Ascending aorta (tissue), 2 donors: Measurements from ENCODE around the gene RASGRP3. TPM values are rescaled to one million over a fixed set of nuclear protein-coding genes. Genes with fewer than 3 reads are reported as not detected.
"Not testable (repeated sequence)": the region's sequence is repeated elsewhere in the genome, so short reads cannot be mapped to it uniquely, and the experiment has no call there.

Experiments used
- DNase-seq, 2 donors: peaks; one replicate each; pipeline ENCODE4 v3.0.0-alpha.2; 2019; ENCODE audit warnings: low spot score in 2 of 2
- H3K27ac ChIP-seq, 2 donors: fragments of 200-600 bp; sonication (generic); one replicate each; pipeline ENCODE4 v1.5.1; 2016 to 2017; ENCODE audit warnings: mild to moderate bottlenecking in 1 of 2
- H3K27me3 ChIP-seq: fragments of 200-600 bp; sonication (generic); one replicate; pipeline ENCODE4 v1.5.1; 2017
- H3K36me3 ChIP-seq, 2 donors: fragments of 200-600 bp; sonication (generic); one replicate each; pipeline ENCODE4 v1.5.1; 2016
- H3K4me1 ChIP-seq, 2 donors: fragments of 200-600 bp; sonication (generic); one replicate each; pipeline ENCODE4 v1.5.1; 2016 to 2017; ENCODE audit warnings: mild to moderate bottlenecking in 1 of 2
- H3K4me3 ChIP-seq, 2 donors: fragments of 200-600 bp; sonication (generic); one replicate each; pipeline ENCODE4 v1.5.1; 2016 to 2017; ENCODE audit warnings: mild to moderate bottlenecking in 1 of 2
- H3K9me3 ChIP-seq, 2 donors: fragments of 200-600 bp; sonication (generic); one replicate each; pipeline ENCODE4 v1.5.1; 2016
- intact Hi-C: fragments of 100-400 bp; cut with DNase I; formaldehyde crosslinking; loops from one replicate; pipeline ENCODE4 v1.15.1; 2023
- total RNA-seq: library from RNA; depleted of rRNA; stranded (reverse); fragments of >200 nt; gene quantifications from one replicate; pipeline ENCODE4 v1.1.0, GENCODE V29; 2016
- TF ChIP-seq, protein P1 (sequence below), 3 experiments: fragments of 200-600 bp in 2 of 3; fragments of 450-650 bp in 1 of 3; sonication (generic) in 2 of 3; IDR thresholded peaks; one replicate each; pipeline ENCODE4 v1.5.1; 2016 to 2019; ENCODE audit warnings: antibody characterized with exemption in 3 of 3, mild to moderate bottlenecking in 1 of 3, moderate library complexity in 1 of 3

RASGRP3 gene
- total RNA-seq, 1 donor from 2014 or later, result 1.6 TPM

DNA sequence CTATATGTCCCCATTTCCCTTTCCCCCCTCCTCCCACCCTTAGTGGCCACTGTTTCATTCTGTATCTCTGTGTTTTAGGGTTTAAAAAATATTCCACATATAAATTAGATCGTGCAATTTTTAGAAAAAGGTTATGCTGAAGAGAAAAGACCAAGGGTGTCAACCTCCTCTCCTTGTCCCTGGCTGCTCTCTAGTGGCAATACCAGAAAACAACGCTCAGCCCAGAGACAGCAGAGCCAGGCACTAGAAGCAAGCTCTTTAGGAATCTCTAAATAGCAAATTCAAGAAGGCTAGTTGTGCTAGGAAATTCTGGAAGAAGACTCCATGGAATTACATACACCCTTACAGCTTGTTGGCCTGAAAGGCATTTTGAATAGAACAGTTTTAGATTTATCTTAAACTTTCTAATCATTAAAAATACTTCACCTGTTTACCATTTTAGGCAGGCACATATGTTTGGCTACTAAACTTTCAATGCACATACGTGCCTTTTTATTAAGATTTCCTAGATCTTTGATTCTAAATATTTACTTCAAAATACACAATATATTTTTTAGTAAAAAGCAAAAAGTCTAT, 35.1 kb upstream of the RASGRP3 start:
- no peaks in the 10 kb centered on the region for H3K27me3 ChIP-seq
- intact Hi-C loops, result loop anchor here (1.0 to 10.0 kb wide), 3 partner anchors 407 to 669 kb away; partner anchors contain the start of gene LTBP1
- H3K27ac ChIP-seq, result no peak overlapping the region
- peak in 1 of 2 donors; percentile 80 for DNase-seq
- H3K9me3 ChIP-seq, result no peaks in the 10 kb centered on the region
- H3K36me3 ChIP-seq, result no peaks in the 10 kb centered on the region
- TF ChIP-seq, protein P1, sequence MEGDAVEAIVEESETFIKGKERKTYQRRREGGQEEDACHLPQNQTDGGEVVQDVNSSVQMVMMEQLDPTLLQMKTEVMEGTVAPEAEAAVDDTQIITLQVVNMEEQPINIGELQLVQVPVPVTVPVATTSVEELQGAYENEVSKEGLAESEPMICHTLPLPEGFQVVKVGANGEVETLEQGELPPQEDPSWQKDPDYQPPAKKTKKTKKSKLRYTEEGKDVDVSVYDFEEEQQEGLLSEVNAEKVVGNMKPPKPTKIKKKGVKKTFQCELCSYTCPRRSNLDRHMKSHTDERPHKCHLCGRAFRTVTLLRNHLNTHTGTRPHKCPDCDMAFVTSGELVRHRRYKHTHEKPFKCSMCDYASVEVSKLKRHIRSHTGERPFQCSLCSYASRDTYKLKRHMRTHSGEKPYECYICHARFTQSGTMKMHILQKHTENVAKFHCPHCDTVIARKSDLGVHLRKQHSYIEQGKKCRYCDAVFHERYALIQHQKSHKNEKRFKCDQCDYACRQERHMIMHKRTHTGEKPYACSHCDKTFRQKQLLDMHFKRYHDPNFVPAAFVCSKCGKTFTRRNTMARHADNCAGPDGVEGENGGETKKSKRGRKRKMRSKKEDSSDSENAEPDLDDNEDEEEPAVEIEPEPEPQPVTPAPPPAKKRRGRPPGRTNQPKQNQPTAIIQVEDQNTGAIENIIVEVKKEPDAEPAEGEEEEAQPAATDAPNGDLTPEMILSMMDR (IDR thresholded peaks at IDR 0.05), result peak; percentile 62 to 87 (median 75)
- H3K4me3 ChIP-seq, result no peak overlapping the region
- peaks cover 5 to 7% of the 10 kb centered on the region in 2 donors for H3K4me1 ChIP-seq

DNA sequence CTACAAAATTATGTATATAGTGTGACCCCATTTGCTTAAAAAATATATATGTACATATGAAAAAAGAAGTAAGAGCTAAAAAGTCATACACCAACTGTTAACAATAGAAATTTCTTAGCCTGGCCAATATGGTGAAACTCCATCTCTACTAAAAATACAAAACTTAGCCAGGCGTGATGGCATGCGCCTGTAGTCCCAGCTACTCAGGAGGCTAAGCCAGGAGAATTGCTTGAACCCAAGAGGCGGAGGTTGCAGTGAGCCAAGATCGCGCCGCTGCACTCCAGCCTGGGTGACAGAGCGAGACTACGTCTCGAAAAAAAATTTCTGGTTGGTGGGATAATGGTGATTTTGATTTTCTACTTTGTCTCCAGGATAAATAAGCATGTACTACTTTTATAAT, 34.4 kb upstream of the RASGRP3 start:
- H3K36me3 ChIP-seq, H3K4me3 ChIP-seq, DNase-seq, H3K9me3 ChIP-seq, H3K4me1 ChIP-seq, H3K27ac ChIP-seq, H3K27me3 ChIP-seq: not testable (repeated sequence)
- intact Hi-C loops, result loop anchor here (5.0 to 10.0 kb wide), 2 partner anchors 497 to 670 kb away; partner anchors contain the start of gene LTBP1

GRCh38 chr2:33442528-33443079, 33.8 kb upstream of the RASGRP3 start:
- no peak overlapping the region for H3K27ac ChIP-seq

GRCh38 chr2:33443274-33443829, 33.1 kb upstream of the RASGRP3 start:
- intact Hi-C loops, result loop anchor here (5.0 to 10.0 kb wide), 2 partner anchors 499 to 671 kb away; partner anchors contain the start of gene LTBP1
- H3K27me3 ChIP-seq, result no peaks in the 10 kb centered on the region
- H3K27ac ChIP-seq, result no peak overlapping the region
- no peaks in the 10 kb centered on the region for H3K36me3 ChIP-seq
- TF ChIP-seq, protein P1 (IDR thresholded peaks at IDR 0.05), result no peak
- no peaks in the 10 kb centered on the region for H3K4me1 ChIP-seq
- DNase-seq, result no peak
- H3K9me3 ChIP-seq, result no peaks in the 10 kb centered on the region
- H3K4me3 ChIP-seq, result no peak overlapping the region

More at GRCh38 chr2:33442528-33443079, 33.8 kb upstream of the RASGRP3 start:
- peaks cover 0 to 2% of the 10 kb centered on the region in 2 donors for H3K4me1 ChIP-seq
- DNase-seq, result no peak
- no peak overlapping the region for H3K4me3 ChIP-seq
- H3K36me3 ChIP-seq, result no peaks in the 10 kb centered on the region
- H3K27me3 ChIP-seq, result no peaks in the 10 kb centered on the region
- intact Hi-C loops, result loop anchor here (5.0 to 10.0 kb wide), 2 partner anchors 498 to 670 kb away; partner anchors contain the start of gene LTBP1
- H3K9me3 ChIP-seq, result no peaks in the 10 kb centered on the region
- TF ChIP-seq, protein P1 (IDR thresholded peaks at IDR 0.05), result no peak

DNA sequence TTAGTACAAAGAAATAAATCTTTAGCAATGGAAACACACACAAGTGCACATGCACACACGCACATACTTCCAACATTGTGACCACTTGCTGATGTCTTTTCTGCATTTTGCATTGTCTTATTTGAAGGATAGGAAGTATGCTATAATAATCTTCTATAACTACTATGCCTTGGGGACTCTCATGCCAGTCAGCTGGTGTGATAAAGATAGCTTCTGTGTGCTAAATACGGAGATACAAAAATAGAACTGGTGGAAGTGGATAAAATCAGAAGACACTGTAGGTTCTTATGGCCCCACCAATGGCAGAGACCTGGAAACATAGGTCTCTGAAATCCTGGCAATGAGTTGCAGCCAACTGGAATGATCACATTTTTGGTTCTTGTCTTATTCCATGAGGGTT, 31.5 kb upstream of the RASGRP3 start:
- H3K4me3 ChIP-seq, result no peak overlapping the region
- intact Hi-C loops, result loop anchor here (5.0 to 10.0 kb wide), 2 partner anchors 500 to 673 kb away; partner anchors contain the start of gene LTBP1
- no peak for DNase-seq
- TF ChIP-seq, protein P1 (IDR thresholded peaks at IDR 0.05), result no peak
- no peaks in the 10 kb centered on the region for H3K27me3 ChIP-seq
- no peaks in the 10 kb centered on the region for H3K4me1 ChIP-seq
- H3K27ac ChIP-seq, result no peak overlapping the region
- H3K36me3 ChIP-seq, result no peaks in the 10 kb centered on the region
- no peaks in the 10 kb centered on the region for H3K9me3 ChIP-seq
